Thoracic aorta (tissue), 2 donors: ENCODE results near the gene PVR. TPM values are rescaled to one million over a fixed set of nuclear protein-coding genes. Genes with fewer than 3 reads are reported as not detected.
"Not testable (repeated sequence)": the region's sequence is repeated elsewhere in the genome, so short reads cannot be mapped to it uniquely, and the experiment has no call there.

Experiments
- ATAC-seq: fragments of 150-250 bp; one replicate; pipeline ENCODE4 v1.8.0; 2017; ENCODE audit warnings: low read depth; ENCODE audit not compliant: insufficient number of reproducible peaks, low FRiP score
- DNase-seq: peaks from one replicate; pipeline ENCODE4 v3.0.0-alpha.2; 2020; ENCODE audit warnings: low spot score
- H3K27ac ChIP-seq, 2 donors: fragments of 200-600 bp; sonication (generic); 1 replicate in 1 of 2; 2 replicates in 1 of 2; pipeline ENCODE4 v1.5.1; 2016; ENCODE audit warnings: mild to moderate bottlenecking in 2 of 2, moderate library complexity in 2 of 2
- H3K27me3 ChIP-seq: fragments of 200-600 bp; sonication (generic); replicated peaks from 2 replicates; pipeline ENCODE4 v1.6.0; 2016; ENCODE audit warnings: mild to moderate bottlenecking; ENCODE audit not compliant: insufficient read depth
- H3K36me3 ChIP-seq: fragments of 200-600 bp; sonication (generic); one replicate; pipeline ENCODE4 v1.5.1; 2016
- H3K4me1 ChIP-seq, 2 donors: fragments of 200-600 bp; sonication (generic); 1 replicate in 1 of 2; 2 replicates in 1 of 2; pipeline versions ENCODE4 v1.5.1 to v1.6.0; 2016; ENCODE audit warnings: low read depth in 2 of 2, mild to moderate bottlenecking in 1 of 2; ENCODE audit not compliant: control insufficient read depth in 1 of 2
- H3K4me3 ChIP-seq: fragments of 200-600 bp; sonication (generic); 2 replicates; pipeline ENCODE4 v1.5.1; 2016; ENCODE audit warnings: mild to moderate bottlenecking
- H3K9me3 ChIP-seq: fragments of 200-600 bp; sonication (generic); 2 replicates; pipeline ENCODE4 v1.5.1; 2016
- total RNA-seq, 2 donors: library from RNA; depleted of rRNA; stranded (reverse); fragments of >200 nt; gene quantifications; one replicate each; pipeline versions ENCODE4 v1.1.0 to v1.2.3, GENCODE V29; 2016
- TF ChIP-seq, protein P1 (sequence below): fragments of 200-600 bp; sonication (generic); IDR thresholded peaks from one replicate; pipeline ENCODE4 v1.5.1; 2019; ENCODE audit warnings: antibody characterized with exemption

The PVR gene
- total RNA-seq, 2 donors from 2014 or later: 59.7 to 102 TPM

DNA sequence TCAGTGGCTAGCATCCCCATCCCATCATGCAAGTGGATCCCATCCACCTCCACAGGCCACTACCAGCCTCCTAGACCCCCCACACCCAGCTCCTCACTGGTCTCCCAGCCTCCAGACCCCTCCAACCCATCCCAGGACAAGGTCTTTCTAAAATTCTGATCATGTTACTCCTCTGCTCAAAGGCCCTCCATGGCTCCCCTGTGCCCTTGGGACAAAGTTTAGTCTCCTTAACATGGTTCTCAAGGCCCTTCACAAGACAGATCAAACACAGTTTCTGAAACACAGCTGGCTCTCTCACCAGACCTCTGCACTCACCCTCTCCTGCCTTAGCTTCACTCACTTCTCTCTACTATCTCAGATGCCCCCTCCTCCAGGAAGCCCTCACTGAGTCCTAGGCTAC is 36.8 kb downstream of the PVR start:
- Histone ChIP-seq H3K27me3 (no peaks in the 10 kb centered on the region), H3K27ac (no peak overlapping the region), H3K4me3 (no peak overlapping the region), H3K36me3 (peaks cover 2% of the 10 kb centered on the region), H3K9me3 (no peaks in the 10 kb centered on the region), H3K4me1 (peaks cover 0 to 8% of the 10 kb centered on the region in 2 donors)
- TF ChIP-seq, protein P1, sequence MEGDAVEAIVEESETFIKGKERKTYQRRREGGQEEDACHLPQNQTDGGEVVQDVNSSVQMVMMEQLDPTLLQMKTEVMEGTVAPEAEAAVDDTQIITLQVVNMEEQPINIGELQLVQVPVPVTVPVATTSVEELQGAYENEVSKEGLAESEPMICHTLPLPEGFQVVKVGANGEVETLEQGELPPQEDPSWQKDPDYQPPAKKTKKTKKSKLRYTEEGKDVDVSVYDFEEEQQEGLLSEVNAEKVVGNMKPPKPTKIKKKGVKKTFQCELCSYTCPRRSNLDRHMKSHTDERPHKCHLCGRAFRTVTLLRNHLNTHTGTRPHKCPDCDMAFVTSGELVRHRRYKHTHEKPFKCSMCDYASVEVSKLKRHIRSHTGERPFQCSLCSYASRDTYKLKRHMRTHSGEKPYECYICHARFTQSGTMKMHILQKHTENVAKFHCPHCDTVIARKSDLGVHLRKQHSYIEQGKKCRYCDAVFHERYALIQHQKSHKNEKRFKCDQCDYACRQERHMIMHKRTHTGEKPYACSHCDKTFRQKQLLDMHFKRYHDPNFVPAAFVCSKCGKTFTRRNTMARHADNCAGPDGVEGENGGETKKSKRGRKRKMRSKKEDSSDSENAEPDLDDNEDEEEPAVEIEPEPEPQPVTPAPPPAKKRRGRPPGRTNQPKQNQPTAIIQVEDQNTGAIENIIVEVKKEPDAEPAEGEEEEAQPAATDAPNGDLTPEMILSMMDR: no peak
- no peak for ATAC-seq
- DNase-seq: no peak

DNA sequence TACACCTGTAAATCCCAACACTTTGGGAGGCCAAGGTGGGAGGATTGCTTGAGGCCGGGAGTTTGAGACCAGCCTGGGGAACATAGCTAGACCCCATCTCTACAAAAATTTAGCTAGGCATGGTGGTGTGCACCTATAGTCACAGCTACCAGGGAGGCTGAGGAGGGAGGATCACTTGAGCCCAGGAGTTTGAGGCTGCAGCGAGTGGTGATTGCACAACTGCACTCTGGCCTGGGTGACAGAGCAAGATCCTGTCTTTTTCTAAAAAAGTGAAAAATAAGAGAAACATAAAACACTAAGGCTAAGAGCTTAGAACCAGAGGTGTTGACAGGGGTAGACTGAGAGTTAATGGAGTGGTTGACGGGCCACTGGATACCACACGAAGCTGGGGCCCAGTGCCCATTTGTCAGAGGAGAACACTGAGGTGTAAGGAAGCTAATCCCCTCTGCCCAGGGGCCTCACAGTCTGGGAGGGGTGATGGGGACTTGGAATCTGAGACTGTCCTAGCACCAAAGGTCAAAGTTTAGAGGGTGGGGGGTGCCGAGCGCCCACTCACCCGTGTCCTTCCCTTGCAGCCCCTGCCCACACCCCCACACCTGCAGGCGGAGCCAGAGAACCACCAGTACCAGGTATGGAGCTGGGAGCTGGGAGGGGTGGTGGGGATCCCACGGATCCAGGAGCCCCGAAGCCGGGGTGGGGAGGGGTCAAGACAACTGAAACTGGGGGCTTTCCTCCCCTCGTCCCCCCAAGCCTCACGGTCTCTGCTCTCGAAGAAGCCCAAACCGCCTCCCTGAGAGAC is 38.5 kb downstream of the PVR start:
- no peak for DNase-seq
- peaks cover 2% of the 10 kb centered on the region for H3K36me3 ChIP-seq

DNA sequence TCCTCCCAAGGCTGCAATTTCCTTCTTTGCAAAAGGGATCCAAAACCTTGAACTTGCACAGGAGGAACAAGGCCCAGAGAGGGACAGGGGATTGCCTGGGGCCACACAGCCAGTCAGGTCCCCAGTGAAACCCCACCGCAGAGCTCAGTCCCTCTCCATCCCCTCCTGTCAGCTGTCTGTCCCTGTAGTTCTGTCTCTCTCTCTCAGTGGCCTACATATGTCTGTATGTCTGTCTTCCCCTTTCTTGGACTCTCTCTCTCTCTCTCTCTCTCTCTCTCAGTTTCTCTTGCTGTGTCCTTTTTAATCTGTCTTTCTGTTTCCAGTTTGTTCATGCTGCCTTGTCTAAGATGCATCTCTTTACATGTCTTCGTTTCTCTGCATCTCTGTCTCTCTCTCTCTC is 39.1 kb downstream of the PVR start:
- DNase-seq (no peak), ATAC-seq (no peak)
- no peak overlapping the region for H3K4me3 ChIP-seq
- TF ChIP-seq, protein P1: no peak
- no peak overlapping the region for H3K27ac ChIP-seq
- H3K4me1 ChIP-seq: peaks cover 0 to 10% of the 10 kb centered on the region in 2 donors
- no peaks in the 10 kb centered on the region for H3K9me3 ChIP-seq
- H3K27me3 ChIP-seq: no peaks in the 10 kb centered on the region
- H3K36me3 ChIP-seq: peaks cover 2% of the 10 kb centered on the region

More for the DNA sequence above, 38.5 kb downstream of the PVR start:
- Histone ChIP-seq H3K27me3 (no peaks in the 10 kb centered on the region), H3K4me1 (peaks cover 0 to 10% of the 10 kb centered on the region in 2 donors), H3K27ac (no peak overlapping the region), H3K9me3 (no peaks in the 10 kb centered on the region), H3K4me3 (no peak overlapping the region)
- ATAC-seq: no peak
- TF ChIP-seq, protein P1: no peak

DNA sequence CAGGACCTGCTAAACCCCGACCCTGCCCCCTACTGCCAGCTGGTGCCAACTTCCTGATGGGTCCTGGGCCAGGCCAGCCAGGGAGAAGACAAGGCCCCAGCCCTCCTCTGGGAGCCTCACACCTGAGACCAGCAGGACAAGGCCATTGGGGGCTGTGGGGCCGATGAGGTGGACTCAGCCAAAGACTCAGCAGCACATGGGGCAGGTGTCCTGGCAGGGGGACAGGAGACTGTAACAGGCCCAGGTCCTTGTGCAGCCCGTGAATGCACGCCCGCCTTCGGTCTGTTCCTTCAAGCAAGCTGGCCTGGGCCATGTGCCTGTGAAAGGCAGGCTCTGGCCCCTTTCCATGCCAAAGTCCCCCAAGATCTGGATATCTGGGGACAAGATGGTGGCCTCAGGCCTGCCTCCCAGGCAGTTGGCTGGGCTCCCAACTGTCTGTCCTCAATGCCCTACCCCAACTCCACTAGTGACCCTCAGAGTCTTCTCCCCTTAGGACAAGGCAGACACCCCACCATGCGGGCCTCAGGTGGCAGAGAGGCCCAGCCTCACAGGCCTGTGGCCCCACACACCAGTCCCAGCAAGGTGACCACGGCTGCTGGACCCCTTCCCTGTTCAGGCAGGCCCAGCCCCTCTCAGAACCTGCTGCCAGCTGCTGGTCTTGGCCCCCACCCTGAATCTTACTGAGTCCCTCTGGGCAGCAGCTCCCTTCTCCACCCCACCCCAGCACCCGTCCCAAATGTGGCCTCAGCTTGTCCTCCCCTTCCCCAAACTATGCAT is 39.9 kb downstream of the PVR start:
- H3K9me3 ChIP-seq: no peaks in the 10 kb centered on the region
- TF ChIP-seq, protein P1: no peak
- H3K27me3 ChIP-seq: no peaks in the 10 kb centered on the region
- H3K36me3 ChIP-seq: peaks cover 2% of the 10 kb centered on the region
- H3K4me1 ChIP-seq: peaks cover 0 to 10% of the 10 kb centered on the region in 2 donors
- H3K27ac ChIP-seq: no peak overlapping the region
- no peak for DNase-seq
- no peak overlapping the region for H3K4me3 ChIP-seq
- ATAC-seq: no peak

DNA sequence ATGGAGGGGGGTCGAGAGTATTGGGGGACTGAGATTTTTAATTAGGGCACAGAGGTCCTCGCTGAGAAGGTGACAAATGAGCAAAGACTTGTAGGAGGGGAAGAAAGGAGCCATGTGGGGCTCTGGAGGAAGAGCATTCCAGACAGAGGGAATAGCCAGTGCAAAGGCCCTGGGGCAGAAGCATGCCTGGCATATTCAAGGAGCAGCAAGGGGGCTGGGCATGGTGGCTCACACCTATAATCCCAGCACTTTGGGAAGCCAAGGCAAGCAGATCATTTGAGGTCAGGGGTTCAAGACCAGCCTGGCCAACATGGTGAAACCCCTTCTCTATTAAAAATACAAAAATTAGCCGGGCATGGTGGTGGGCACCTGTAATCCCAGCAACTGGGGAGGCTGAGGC is 40.7 kb downstream of the PVR start:
- peaks cover 0 to 15% of the 10 kb centered on the region in 2 donors for H3K4me1 ChIP-seq
- H3K27me3 ChIP-seq, ATAC-seq, H3K36me3 ChIP-seq, H3K4me3 ChIP-seq, H3K27ac ChIP-seq, H3K9me3 ChIP-seq, DNase-seq: not testable (repeated sequence)
